Liver (tissue), 9 donors: ENCODE results near the gene TMEM107. TPM values are rescaled to one million over a fixed set of nuclear protein-coding genes. Genes with fewer than 3 reads are reported as not detected.

Experiments used
- DNase-seq: peaks from one replicate; pipeline ENCODE4 v3.0.0-alpha.2; 2017; ENCODE audit warnings: low spot score
- H3K27ac ChIP-seq, 2 donors: one replicate each; pipeline ENCODE4 v1.7.0; 2013; ENCODE audit warnings: inconsistent platforms in 2 of 2, low read length in 2 of 2, control low read depth in 1 of 2, low read depth in 1 of 2, mild to moderate bottlenecking in 1 of 2
- H3K27me3 ChIP-seq, 4 donors: one replicate each; pipeline versions ENCODE4 v1.6.1 to v1.7.0; 2013; ENCODE audit warnings: low read length in 3 of 4, inconsistent platforms in 1 of 4, mild to moderate bottlenecking in 1 of 4, moderate library complexity in 1 of 4; ENCODE audit not compliant: control insufficient read depth in 4 of 4, insufficient read depth in 4 of 4
- H3K36me3 ChIP-seq, 4 donors: one replicate each; pipeline versions ENCODE4 v1.6.1 to v1.7.0; 2013; ENCODE audit warnings: low read length in 3 of 4, mild to moderate bottlenecking in 3 of 4, low read depth in 1 of 4, moderate library complexity in 1 of 4; ENCODE audit not compliant: control insufficient read depth in 4 of 4, insufficient read depth in 3 of 4
- H3K4me1 ChIP-seq, 4 donors: one replicate each; pipeline versions ENCODE4 v1.6.1 to v1.7.0; 2013; ENCODE audit warnings: low read length in 3 of 4, mild to moderate bottlenecking in 3 of 4, moderate library complexity in 1 of 4; ENCODE audit not compliant: control insufficient read depth in 4 of 4, insufficient read depth in 4 of 4
- H3K4me3 ChIP-seq, 3 donors: one replicate each; pipeline versions ENCODE4 v1.6.1 to v1.7.0; 2013; ENCODE audit warnings: low read length in 3 of 3, control low read depth in 1 of 3, low read depth in 1 of 3, mild to moderate bottlenecking in 1 of 3
- H3K9ac ChIP-seq, 2 donors: one replicate each; pipeline ENCODE4 v1.7.0; 2013; ENCODE audit warnings: low read length in 2 of 2, mild to moderate bottlenecking in 2 of 2, moderate library complexity in 2 of 2, control low read depth in 1 of 2, low read depth in 1 of 2
- H3K9me3 ChIP-seq, 4 donors: one replicate each; pipeline versions ENCODE4 v1.6.1 to v1.7.0; 2013; ENCODE audit warnings: low read length in 3 of 4; ENCODE audit not compliant: control insufficient read depth in 4 of 4
- EGR1 ChIP-seq, 2 donors: IDR thresholded peaks; 2 replicates each; pipeline ENCODE4 v1.6.1; 2016 to 2018; ENCODE audit warnings: antibody characterized with exemption in 2 of 2, low read depth in 2 of 2
- FOXA1 ChIP-seq: IDR thresholded peaks from 2 replicates; pipeline ENCODE4 v1.6.1; 2016; ENCODE audit warnings: antibody characterized with exemption
- FOXA2 ChIP-seq: IDR thresholded peaks from 2 replicates; pipeline ENCODE4 v1.6.1; 2016; ENCODE audit warnings: antibody characterized with exemption
- GABPA ChIP-seq, 2 donors: IDR thresholded peaks in 1 of 2; conservative IDR thresholded peaks in 1 of 2; 2 replicates each; pipeline ENCODE4 v1.6.1; 2016; ENCODE audit warnings: antibody characterized with exemption in 2 of 2, mild to moderate bottlenecking in 1 of 2, moderate library complexity in 1 of 2
- HNF4A ChIP-seq, 2 donors: conservative IDR thresholded peaks; 2 replicates each; pipeline ENCODE4 v1.6.1; 2016; ENCODE audit warnings: antibody characterized with exemption in 2 of 2, mild to moderate bottlenecking in 2 of 2
- HNF4G ChIP-seq: IDR thresholded peaks from 2 replicates; pipeline ENCODE4 v1.6.1; 2016; ENCODE audit warnings: antibody characterized with exemption
- JUND ChIP-seq, 2 donors: IDR thresholded peaks; 2 replicates each; pipeline ENCODE4 v1.6.1; 2016; ENCODE audit warnings: antibody characterized with exemption in 2 of 2
- NR2F2 ChIP-seq: IDR thresholded peaks from 2 replicates; pipeline ENCODE4 v1.6.1; 2016; ENCODE audit warnings: antibody characterized with exemption
- RAD21 ChIP-seq, 2 donors: IDR thresholded peaks; 2 replicates each; pipeline ENCODE4 v1.6.1; 2016; ENCODE audit warnings: antibody characterized with exemption in 2 of 2, mild to moderate bottlenecking in 2 of 2
- RXRA ChIP-seq, 2 donors: IDR thresholded peaks; 2 replicates each; pipeline ENCODE4 v1.6.1; 2017 to 2018; ENCODE audit warnings: antibody characterized with exemption in 2 of 2, mild to moderate bottlenecking in 1 of 2
- YY1 ChIP-seq: IDR thresholded peaks from 2 replicates; pipeline ENCODE4 v1.6.1; 2016; ENCODE audit warnings: antibody characterized with exemption, mild to moderate bottlenecking
- WGBS: extraction: QIAGEN DNeasy Blood & Tissue Kit; methylation state at CpG from one replicate; pipeline ENCODE4 v1.1.7; 2013; 5-methylcytosine and 5-hydroxymethylcytosine counted together
- polyA plus RNA-seq, 2 donors: library from polyadenylated mRNA; stranded (reverse) in 1 of 2; unstranded in 1 of 2; fragments of 200-250 nt in 1 of 2; fragments of >200 nt in 1 of 2; fragmentation: Nextera tagmentation in 1 of 2; extraction: Ambion mirVana in 1 of 2; gene quantifications; one replicate each; pipeline versions ENCODE4 v1.2.1 to v1.2.3, GENCODE V29; 2013 to 2015
- total RNA-seq, 2 donors: library from RNA; depleted of rRNA; stranded (reverse); fragments of >200 nt; gene quantifications; one replicate each; pipeline ENCODE4 v1.2.3, GENCODE V29; 2014
- TF ChIP-seq, protein P1 (sequence below): IDR thresholded peaks from 2 replicates; pipeline ENCODE4 v1.6.1; 2016; ENCODE audit warnings: antibody characterized with exemption
- TF ChIP-seq, protein P2 (sequence below): fragments of 150-350 bp; IDR thresholded peaks from 2 replicates; pipeline ENCODE4 v1.5.1; 2017; ENCODE audit warnings: improper control_type of control experiment, low read depth, low read length; ENCODE audit not compliant: missing input control
- TF ChIP-seq, protein P3 (sequence below): IDR thresholded peaks from 2 replicates; pipeline ENCODE4 v1.6.1; 2016; ENCODE audit warnings: antibody characterized with exemption
- TF ChIP-seq, protein P4 (sequence below): IDR thresholded peaks from 2 replicates; pipeline ENCODE4 v1.6.1; 2016; ENCODE audit warnings: antibody characterized with exemption
- donor health status: healthy.
- donor health status: healthy.
- donor health status: healthy.
- donor health status: healthy.
- donor health status: healthy.

TMEM107 gene
- total and polyA plus RNA-seq, 4 donors, result 3.0 to 8.4 (median 4.2) TPM

DNA sequence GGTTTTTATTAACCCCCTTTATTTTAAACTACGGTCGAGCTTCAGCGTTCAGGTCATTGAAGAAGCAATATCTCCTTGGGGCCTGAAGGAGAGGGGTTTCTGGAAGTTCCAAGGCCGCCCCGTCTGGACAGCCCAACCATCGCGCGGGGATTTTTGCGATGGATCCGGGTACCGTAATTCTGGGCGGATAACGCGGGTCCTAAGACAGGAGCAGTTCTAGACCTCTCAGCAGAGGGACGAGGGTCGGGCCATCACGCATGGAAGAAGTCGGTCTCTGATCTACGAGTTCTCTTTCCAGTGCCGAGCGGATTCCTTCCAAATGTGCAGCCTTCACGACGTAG lies 10.2 kb upstream of the TMEM107 start:
- Histone ChIP-seq H3K27me3 (no peaks in the 10 kb centered on the region), H3K36me3 (no peaks in the 10 kb centered on the region), H3K4me1 (peaks cover 11 to 44% (median 31%) of the 10 kb centered on the region in 4 donors), H3K4me3 (peak overlapping the region; percentile 52 to 76 (median 57)), H3K9me3 (no peaks in the 10 kb centered on the region), H3K9ac (peak overlapping the region in 1 of 2 donors; percentile 54), H3K27ac (peak overlapping the region; percentile 73 to 85)
- WGBS, result 1% methylated on average over 23 of the region's 23 CpGs
- DNase-seq, result no peak
- TF ChIP-seq RAD21 (IDR thresholded peaks at IDR 0.05), result no peak
- peak; percentile 55 for TF ChIP-seq YY1

DNA sequence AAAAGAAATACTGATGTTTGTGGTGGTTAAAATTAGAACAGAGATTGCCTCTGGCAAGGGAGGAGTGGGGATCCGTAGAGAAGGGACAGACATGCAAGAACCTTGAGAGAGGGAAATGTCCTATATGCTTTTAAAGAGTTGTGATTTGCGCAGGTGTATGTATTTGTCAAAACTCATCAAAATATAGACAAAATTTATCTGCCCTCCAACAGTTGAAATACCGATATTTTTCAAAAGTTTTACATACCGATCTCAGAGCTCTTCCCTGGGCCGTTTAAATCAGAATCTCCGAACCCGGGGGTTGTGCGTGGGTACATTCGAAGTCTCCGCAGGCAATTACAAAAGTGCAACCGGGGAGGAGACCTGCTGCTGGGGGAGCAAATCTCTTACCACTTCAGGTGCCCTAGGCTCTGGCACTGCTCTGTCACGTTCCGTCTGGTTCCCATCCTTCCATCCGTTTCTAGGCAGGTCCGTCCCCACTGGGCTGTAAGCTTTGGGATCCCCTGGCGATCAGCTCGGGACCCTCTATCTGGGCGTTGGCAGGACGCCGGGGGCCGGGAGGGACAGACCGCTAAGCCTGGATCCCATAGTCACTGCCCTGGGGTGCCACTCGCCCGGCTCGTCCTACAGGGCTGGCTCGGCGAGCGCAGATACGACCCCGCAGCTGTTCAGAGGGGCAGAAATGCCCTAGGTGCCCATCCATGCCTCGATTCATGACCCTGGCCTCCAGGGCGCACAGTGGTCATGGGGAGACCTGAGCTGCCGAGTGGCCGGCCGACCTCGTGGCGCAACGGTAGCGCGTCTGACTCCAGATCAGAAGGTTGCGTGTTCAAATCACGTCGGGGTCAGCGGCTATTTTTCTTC lies 9.6 kb upstream of the TMEM107 start:
- WGBS, result under 1% methylated on average over 44 of the region's 44 CpGs
- no peaks in the 10 kb centered on the region for H3K36me3 ChIP-seq
- no peaks in the 10 kb centered on the region for H3K9me3 ChIP-seq
- peak; percentile 97 for DNase-seq
- peak overlapping the region; percentile 12 to 67 for H3K9ac ChIP-seq
- no peaks in the 10 kb centered on the region for H3K27me3 ChIP-seq
- H3K4me3 ChIP-seq, result peak overlapping the region; percentile 52 to 76 (median 57)
- H3K27ac ChIP-seq, result peak overlapping the region; percentile 73 to 85
- TF ChIP-seq, protein P1, sequence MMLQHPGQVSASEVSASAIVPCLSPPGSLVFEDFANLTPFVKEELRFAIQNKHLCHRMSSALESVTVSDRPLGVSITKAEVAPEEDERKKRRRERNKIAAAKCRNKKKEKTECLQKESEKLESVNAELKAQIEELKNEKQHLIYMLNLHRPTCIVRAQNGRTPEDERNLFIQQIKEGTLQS, result peak; percentile 98
- TF ChIP-seq YY1, result no peak
- no peak for TF ChIP-seq FOXA2
- TF ChIP-seq, protein P2, sequence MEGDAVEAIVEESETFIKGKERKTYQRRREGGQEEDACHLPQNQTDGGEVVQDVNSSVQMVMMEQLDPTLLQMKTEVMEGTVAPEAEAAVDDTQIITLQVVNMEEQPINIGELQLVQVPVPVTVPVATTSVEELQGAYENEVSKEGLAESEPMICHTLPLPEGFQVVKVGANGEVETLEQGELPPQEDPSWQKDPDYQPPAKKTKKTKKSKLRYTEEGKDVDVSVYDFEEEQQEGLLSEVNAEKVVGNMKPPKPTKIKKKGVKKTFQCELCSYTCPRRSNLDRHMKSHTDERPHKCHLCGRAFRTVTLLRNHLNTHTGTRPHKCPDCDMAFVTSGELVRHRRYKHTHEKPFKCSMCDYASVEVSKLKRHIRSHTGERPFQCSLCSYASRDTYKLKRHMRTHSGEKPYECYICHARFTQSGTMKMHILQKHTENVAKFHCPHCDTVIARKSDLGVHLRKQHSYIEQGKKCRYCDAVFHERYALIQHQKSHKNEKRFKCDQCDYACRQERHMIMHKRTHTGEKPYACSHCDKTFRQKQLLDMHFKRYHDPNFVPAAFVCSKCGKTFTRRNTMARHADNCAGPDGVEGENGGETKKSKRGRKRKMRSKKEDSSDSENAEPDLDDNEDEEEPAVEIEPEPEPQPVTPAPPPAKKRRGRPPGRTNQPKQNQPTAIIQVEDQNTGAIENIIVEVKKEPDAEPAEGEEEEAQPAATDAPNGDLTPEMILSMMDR, result peak; percentile 6
- TF ChIP-seq, protein P3, sequence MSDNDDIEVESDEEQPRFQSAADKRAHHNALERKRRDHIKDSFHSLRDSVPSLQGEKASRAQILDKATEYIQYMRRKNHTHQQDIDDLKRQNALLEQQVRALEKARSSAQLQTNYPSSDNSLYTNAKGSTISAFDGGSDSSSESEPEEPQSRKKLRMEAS, result peak; percentile 48
- TF ChIP-seq RXRA (IDR thresholded peaks at IDR 0.05), result peak in 1 of 2 donors; percentile 20
- TF ChIP-seq EGR1 (IDR thresholded peaks at IDR 0.05; ENCODE audit: low read depth in 2 of 2), result no peak
- peak; percentile 51 for TF ChIP-seq NR2F2
- peaks cover 11 to 44% (median 30%) of the 10 kb centered on the region in 4 donors for H3K4me1 ChIP-seq

DNA sequence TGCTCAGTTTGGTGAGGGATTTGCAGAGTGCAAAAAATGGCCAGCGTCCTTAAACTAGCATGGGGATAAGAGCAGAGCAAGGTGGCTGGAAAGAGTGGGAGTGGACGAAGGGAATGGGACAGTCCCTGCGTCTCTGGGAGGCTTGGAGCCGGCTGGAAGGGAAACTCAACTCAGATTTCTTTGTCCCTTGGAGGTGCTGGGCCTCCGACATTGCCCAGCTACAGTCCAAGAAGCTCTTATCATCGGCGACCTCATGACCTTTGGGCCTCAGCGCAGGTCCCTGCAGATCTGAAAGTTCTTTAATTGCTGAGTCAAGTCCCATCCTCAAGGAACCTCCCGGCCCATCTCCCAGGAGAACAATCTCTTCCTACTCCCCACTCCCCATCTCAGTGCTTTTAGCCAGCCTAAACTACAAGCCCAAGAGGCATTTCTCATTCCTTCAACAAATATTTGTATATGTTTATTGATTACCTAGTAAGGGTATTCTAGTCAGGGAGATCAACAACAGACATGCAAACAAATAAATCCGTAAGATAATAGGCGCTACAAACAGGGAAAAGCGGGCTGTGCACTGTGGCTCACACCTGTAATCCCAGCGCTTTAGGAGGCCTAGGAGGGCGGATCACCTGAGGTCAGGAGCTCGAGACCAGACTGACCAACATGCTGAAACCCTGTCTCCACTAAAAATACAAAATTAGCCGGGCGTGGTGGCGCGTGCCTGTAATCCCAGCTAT lies 985 bp upstream of the TMEM107 start:
- Histone ChIP-seq H3K36me3 (no peaks in the 10 kb centered on the region), H3K9ac (peak overlapping the region in 1 of 2 donors; percentile 42), H3K4me3 (peak overlapping the region in 1 of 3 donors; percentile 63), H3K4me1 (peaks cover 2 to 31% (median 19%) of the 10 kb centered on the region in 4 donors), H3K9me3 (no peaks in the 10 kb centered on the region), H3K27ac (peak overlapping the region in 1 of 2 donors; percentile 65), H3K27me3 (no peaks in the 10 kb centered on the region)
- no peak for DNase-seq
- 75% methylated on average over 19 of the region's 19 CpGs for WGBS
- TF ChIP-seq, protein P1, result no peak
- no peak for TF ChIP-seq HNF4A (conservative IDR thresholded peaks at IDR 0.05)
- no peak for TF ChIP-seq RXRA (IDR thresholded peaks at IDR 0.05)
- no peak for TF ChIP-seq YY1
- no peak for TF ChIP-seq HNF4G
- TF ChIP-seq FOXA2, result no peak
- no peak for TF ChIP-seq RAD21 (IDR thresholded peaks at IDR 0.05)
- TF ChIP-seq, protein P2, result no peak
- TF ChIP-seq EGR1 (IDR thresholded peaks at IDR 0.05; ENCODE audit: low read depth in 2 of 2), result no peak
- TF ChIP-seq NR2F2, result no peak
- no peak for TF ChIP-seq GABPA (IDR thresholded peaks at IDR 0.05 in 1 of 2, conservative IDR thresholded peaks at IDR 0.05 in 1 of 2)
- no peak for TF ChIP-seq FOXA1
- no peak for TF ChIP-seq JUND (IDR thresholded peaks at IDR 0.05)
- TF ChIP-seq, protein P4, sequence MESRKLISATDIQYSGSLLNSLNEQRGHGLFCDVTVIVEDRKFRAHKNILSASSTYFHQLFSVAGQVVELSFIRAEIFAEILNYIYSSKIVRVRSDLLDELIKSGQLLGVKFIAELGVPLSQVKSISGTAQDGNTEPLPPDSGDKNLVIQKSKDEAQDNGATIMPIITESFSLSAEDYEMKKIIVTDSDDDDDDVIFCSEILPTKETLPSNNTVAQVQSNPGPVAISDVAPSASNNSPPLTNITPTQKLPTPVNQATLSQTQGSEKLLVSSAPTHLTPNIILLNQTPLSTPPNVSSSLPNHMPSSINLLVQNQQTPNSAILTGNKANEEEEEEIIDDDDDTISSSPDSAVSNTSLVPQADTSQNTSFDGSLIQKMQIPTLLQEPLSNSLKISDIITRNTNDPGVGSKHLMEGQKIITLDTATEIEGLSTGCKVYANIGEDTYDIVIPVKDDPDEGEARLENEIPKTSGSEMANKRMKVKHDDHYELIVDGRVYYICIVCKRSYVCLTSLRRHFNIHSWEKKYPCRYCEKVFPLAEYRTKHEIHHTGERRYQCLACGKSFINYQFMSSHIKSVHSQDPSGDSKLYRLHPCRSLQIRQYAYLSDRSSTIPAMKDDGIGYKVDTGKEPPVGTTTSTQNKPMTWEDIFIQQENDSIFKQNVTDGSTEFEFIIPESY, result no peak
